Muscle layer of colon (tissue), 2 donors: ENCODE measurements around the gene NMB.

Experiments
- H3K27ac ChIP-seq: one replicate; pipeline ENCODE4 v1.7.0; 2013; ENCODE audit warnings: low read depth, mild to moderate bottlenecking, low read length, moderate library complexity
- H3K27me3 ChIP-seq, 2 donors: one replicate each; pipeline ENCODE4 v1.7.0; 2013; ENCODE audit warnings: low read length in 2 of 2, mild to moderate bottlenecking in 2 of 2; ENCODE audit not compliant: insufficient read depth in 2 of 2, control insufficient read depth in 1 of 2
- H3K36me3 ChIP-seq: one replicate; pipeline ENCODE4 v1.7.0; 2013; ENCODE audit warnings: mild to moderate bottlenecking, low read length; ENCODE audit not compliant: insufficient read depth
- H3K4me1 ChIP-seq: one replicate; pipeline ENCODE4 v1.7.0; 2013; ENCODE audit warnings: mild to moderate bottlenecking, low read length; ENCODE audit not compliant: insufficient read depth
- H3K4me3 ChIP-seq, 2 donors: one replicate each; pipeline ENCODE4 v1.7.0; 2013; ENCODE audit warnings: low read length in 2 of 2, low read depth in 1 of 2, mild to moderate bottlenecking in 1 of 2, moderate library complexity in 1 of 2
- H3K9ac ChIP-seq: one replicate; pipeline ENCODE4 v1.7.0; 2013; ENCODE audit warnings: low read length
- H3K9me3 ChIP-seq: one replicate; pipeline ENCODE4 v1.7.0; 2013; ENCODE audit warnings: mild to moderate bottlenecking, low read length
- donor health status: abdominal sarcoma.
- donor health status: Adenocarcinoma of cecum.

The NMB gene

GRCh38 chr15:84681831-84682230 lies 23.8 kb upstream of the NMB start:
- no peak overlapping the region for H3K27ac ChIP-seq
- no peaks in the 10 kb centered on the region for H3K9me3 ChIP-seq
- H3K27me3 ChIP-seq: no peaks in the 10 kb centered on the region
- no peaks in the 10 kb centered on the region for H3K4me1 ChIP-seq
- H3K36me3 ChIP-seq: peaks cover 12% of the 10 kb centered on the region
- no peak overlapping the region for H3K9ac ChIP-seq
- no peak overlapping the region for H3K4me3 ChIP-seq

- no peak overlapping the region for H3K27ac ChIP-seq
Observed at GRCh38 chr15:84671211-84671610, 13.2 kb upstream of the NMB start.

GRCh38 chr15:84669726-84670125 lies 11.7 kb upstream of the NMB start:
- no peaks in the 10 kb centered on the region for H3K4me1 ChIP-seq
- H3K27ac ChIP-seq: no peak overlapping the region
- H3K27me3 ChIP-seq: no peaks in the 10 kb centered on the region
- H3K9me3 ChIP-seq: no peaks in the 10 kb centered on the region
- H3K9ac ChIP-seq: no peak overlapping the region
- H3K36me3 ChIP-seq: peaks cover 32% of the 10 kb centered on the region
- H3K4me3 ChIP-seq: no peak overlapping the region

More at GRCh38 chr15:84671211-84671610, 13.2 kb upstream of the NMB start:
- no peak overlapping the region for H3K9ac ChIP-seq
- H3K4me3 ChIP-seq: no peak overlapping the region
- no peaks in the 10 kb centered on the region for H3K4me1 ChIP-seq
- H3K9me3 ChIP-seq: no peaks in the 10 kb centered on the region
- peaks cover 26% of the 10 kb centered on the region for H3K36me3 ChIP-seq
- H3K27me3 ChIP-seq: no peaks in the 10 kb centered on the region

GRCh38 chr15:84668221-84668982 lies 10.4 kb upstream of the NMB start:
- peaks cover 32% of the 10 kb centered on the region for H3K36me3 ChIP-seq
- no peaks in the 10 kb centered on the region for H3K4me1 ChIP-seq
- H3K27me3 ChIP-seq: no peaks in the 10 kb centered on the region
- no peaks in the 10 kb centered on the region for H3K9me3 ChIP-seq
- H3K27ac ChIP-seq: no peak overlapping the region
- H3K9ac ChIP-seq: no peak overlapping the region
- no peak overlapping the region for H3K4me3 ChIP-seq

GRCh38 chr15:84666373-84666772 lies 8.4 kb upstream of the NMB start:
- H3K4me1 ChIP-seq: no peaks in the 10 kb centered on the region
- peaks cover 32% of the 10 kb centered on the region for H3K36me3 ChIP-seq
- H3K27me3 ChIP-seq: no peaks in the 10 kb centered on the region
- H3K9me3 ChIP-seq: no peaks in the 10 kb centered on the region
- no peak overlapping the region for H3K4me3 ChIP-seq
- no peak overlapping the region for H3K27ac ChIP-seq
- no peak overlapping the region for H3K9ac ChIP-seq

- H3K4me3 ChIP-seq: no peak overlapping the region
- peaks cover 7% of the 10 kb centered on the region for H3K36me3 ChIP-seq
- peaks cover 10% of the 10 kb centered on the region for H3K4me1 ChIP-seq
- no peak overlapping the region for H3K9ac ChIP-seq
- no peak overlapping the region for H3K27ac ChIP-seq
- H3K9me3 ChIP-seq: no peaks in the 10 kb centered on the region
- H3K27me3 ChIP-seq: no peaks in the 10 kb centered on the region
Observed at GRCh38 chr15:84661001-84661400, 3.0 kb upstream of the NMB start.

- Histone ChIP-seq H3K4me1 (peaks cover 12% of the 10 kb centered on the region), H3K27ac (no peak overlapping the region), H3K9ac (no peak overlapping the region), H3K27me3 (no peaks in the 10 kb centered on the region), H3K36me3 (no peaks in the 10 kb centered on the region), H3K4me3 (no peak overlapping the region), H3K9me3 (no peaks in the 10 kb centered on the region)
Observed at GRCh38 chr15:84659904-84660781, 2.1 kb upstream of the NMB start.

- Histone ChIP-seq H3K4me3 (peak overlapping the region; percentile 67 to 70), H3K27me3 (no peaks in the 10 kb centered on the region), H3K9me3 (no peaks in the 10 kb centered on the region), H3K9ac (peak overlapping the region; percentile 41), H3K36me3 (no peaks in the 10 kb centered on the region), H3K27ac (peak overlapping the region; percentile 75), H3K4me1 (peaks cover 17% of the 10 kb centered on the region)
Observed at GRCh38 chr15:84658788-84659411, 901 bp upstream of the NMB start.

- H3K27me3 ChIP-seq: no peaks in the 10 kb centered on the region
- H3K36me3 ChIP-seq: no peaks in the 10 kb centered on the region
- H3K4me3 ChIP-seq: peak overlapping the region; percentile 67 to 70
- peaks cover 26% of the 10 kb centered on the region for H3K4me1 ChIP-seq
- no peaks in the 10 kb centered on the region for H3K9me3 ChIP-seq
- H3K9ac ChIP-seq: peak overlapping the region; percentile 64
- H3K27ac ChIP-seq: peak overlapping the region; percentile 41
Observed at GRCh38 chr15:84657748-84658079, 285 bp downstream of the NMB start.

- Histone ChIP-seq H3K9me3 (no peaks in the 10 kb centered on the region), H3K4me1 (peaks cover 33% of the 10 kb centered on the region), H3K27ac (no peak overlapping the region), H3K27me3 (no peaks in the 10 kb centered on the region), H3K36me3 (peaks cover under 1% of the 10 kb centered on the region), H3K9ac (no peak overlapping the region), H3K4me3 (peak overlapping the region in 1 of 2 donors; percentile 70)
Observed at GRCh38 chr15:84656972-84657371, 1.0 kb downstream of the NMB start.

- Histone ChIP-seq H3K27me3 (no peaks in the 10 kb centered on the region), H3K4me1 (peaks cover 33% of the 10 kb centered on the region), H3K4me3 (peak overlapping the region; percentile 34 to 90), H3K27ac (peak overlapping the region; percentile 96), H3K9me3 (no peaks in the 10 kb centered on the region), H3K36me3 (peaks cover 13% of the 10 kb centered on the region), H3K9ac (peak overlapping the region; percentile 69)
Observed at GRCh38 chr15:84654689-84655453, 3.1 kb downstream of the NMB start.
